ENCODE data around the gene MZF1. TPM values are rescaled to one million over a fixed set of nuclear protein-coding genes. Genes with fewer than 3 reads are reported as not detected.
A peak's percentile ranks its signal among the peaks of the same experiment; 100 is the strongest.

MZF1 gene
- total RNA-seq, 1 donor from 2014 or later, result 50.7 TPM

DNA sequence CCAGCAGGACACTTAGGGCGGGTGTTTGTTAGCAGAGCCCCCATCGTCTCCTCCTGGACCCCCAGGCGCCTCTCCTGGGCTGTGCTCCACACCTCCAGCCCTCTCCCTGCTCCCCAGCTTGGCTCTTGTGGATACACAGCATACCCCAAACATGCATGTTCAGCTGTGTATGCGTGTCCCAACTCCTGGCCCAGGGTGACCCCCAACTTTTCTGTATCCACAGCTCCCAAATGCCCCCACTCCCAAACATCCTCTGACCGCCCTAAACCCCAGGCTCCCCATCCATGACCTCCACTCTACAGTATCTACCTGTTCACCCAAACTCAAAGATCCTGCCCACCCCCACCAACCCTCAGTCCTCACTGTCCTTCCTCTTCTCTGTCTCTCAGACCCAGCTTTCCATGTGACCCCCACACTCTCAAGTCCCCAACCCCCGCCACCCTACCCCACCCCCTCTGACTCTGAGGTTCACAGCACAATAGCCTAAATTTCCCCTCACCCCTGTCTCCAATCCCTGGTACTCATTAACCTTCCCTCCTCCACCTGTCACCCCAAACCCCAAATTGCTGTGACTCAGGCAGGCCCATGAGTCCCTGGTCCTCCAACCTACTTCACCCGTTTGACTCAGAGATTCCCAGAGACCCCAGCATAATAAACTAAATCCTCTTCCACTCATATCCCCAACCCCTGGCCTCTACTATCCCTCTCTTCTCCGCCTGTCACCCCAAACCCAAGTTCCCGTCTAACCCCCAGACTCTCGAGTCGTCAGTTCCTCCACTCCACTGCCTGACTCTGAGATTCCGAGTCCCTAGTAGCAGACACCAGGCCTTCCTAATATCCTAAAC lies 15.7 kb downstream of the MZF1 start:
- DNase-seq (no peak), ATAC-seq (no peak)
- Histone ChIP-seq H3K9me3 (no peaks in the 10 kb centered on the region), H3K4me3 (peak overlapping the region; percentile 66), H3K27ac (peak overlapping the region; percentile 99), H3K27me3 (ENCODE audit: low read depth) (peaks cover 3% of the 10 kb centered on the region), H3K4me1 (peaks cover 50% of the 10 kb centered on the region), H3K36me3 (peaks cover 34% of the 10 kb centered on the region)
- intact Hi-C loops (cut with DNase I), result no loop called here
- TF ChIP-seq, protein P1, sequence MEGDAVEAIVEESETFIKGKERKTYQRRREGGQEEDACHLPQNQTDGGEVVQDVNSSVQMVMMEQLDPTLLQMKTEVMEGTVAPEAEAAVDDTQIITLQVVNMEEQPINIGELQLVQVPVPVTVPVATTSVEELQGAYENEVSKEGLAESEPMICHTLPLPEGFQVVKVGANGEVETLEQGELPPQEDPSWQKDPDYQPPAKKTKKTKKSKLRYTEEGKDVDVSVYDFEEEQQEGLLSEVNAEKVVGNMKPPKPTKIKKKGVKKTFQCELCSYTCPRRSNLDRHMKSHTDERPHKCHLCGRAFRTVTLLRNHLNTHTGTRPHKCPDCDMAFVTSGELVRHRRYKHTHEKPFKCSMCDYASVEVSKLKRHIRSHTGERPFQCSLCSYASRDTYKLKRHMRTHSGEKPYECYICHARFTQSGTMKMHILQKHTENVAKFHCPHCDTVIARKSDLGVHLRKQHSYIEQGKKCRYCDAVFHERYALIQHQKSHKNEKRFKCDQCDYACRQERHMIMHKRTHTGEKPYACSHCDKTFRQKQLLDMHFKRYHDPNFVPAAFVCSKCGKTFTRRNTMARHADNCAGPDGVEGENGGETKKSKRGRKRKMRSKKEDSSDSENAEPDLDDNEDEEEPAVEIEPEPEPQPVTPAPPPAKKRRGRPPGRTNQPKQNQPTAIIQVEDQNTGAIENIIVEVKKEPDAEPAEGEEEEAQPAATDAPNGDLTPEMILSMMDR (IDR thresholded peaks at IDR 0.05), result no peak

DNA sequence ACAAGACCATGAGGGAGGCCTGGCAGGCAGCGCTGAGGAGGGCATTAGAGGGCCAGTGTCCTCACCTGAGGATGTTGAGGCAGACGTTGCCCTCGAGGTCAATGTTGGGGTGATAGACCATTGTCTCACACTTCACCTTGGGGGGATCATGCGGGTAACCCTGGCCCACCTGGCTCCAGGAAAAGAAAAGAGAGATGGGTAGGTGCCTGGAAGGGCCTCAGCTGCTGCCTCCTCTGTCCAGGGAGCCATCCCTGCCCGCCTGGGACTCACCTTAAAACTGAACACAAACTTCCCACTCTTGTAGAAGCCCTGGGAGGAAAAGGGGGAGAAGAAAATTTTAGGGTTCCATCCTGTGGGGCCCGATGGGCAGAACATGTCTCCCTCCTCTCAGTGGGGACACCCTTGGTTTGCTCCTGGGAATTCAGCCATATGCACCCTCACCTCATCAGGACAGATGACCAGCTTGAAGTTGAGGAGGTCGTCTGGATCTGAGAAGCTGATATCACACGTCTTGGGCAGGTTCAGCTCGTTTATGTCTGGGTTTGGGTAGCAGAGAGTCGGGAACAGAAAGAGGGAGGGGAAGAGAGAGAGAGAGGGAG lies 16.4 kb downstream of the MZF1 start:
- Histone ChIP-seq H3K4me1 (peaks cover 42% of the 10 kb centered on the region), H3K4me3 (peak overlapping the region; percentile 66)

DNA sequence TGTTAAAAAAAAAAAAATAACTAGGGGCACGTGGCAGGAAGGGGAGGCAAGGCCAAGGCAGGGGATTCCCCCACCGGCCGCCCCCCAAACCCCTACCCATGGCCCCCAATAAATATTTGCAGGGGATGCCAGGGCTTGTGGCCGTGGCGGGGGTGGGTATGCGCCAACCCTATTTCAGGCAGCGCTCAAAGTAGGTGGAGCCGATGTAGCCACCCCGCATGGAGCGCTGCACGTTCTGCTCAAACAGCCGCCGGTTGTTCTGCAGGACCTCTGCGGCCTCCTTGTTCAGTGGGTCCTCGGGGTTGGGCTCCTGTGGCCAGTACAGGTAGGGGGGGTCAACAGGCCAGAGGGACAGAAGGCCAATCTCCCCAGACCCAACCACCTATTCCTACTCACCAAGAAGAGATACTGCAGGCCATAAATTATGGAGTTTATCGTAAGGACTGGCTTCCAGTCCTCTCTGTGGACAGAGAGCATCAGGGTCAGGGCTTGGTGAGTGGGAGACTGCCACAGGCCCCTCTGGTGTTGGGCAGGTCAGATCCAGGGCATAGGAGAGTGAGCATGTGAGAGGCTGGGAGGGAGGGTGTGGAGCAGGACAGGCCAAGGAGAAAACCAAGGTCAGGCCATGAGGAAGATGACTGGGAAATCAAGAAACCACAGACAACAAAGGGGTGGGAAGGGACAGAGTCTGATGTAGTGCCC lies 17.1 kb downstream of the MZF1 start:
- ATAC-seq (no peak), DNase-seq (no peak)
- intact Hi-C loops (cut with DNase I), result no loop called here
- H3K27me3 ChIP-seq (ENCODE audit: low read depth), result no peaks in the 10 kb centered on the region
- no peaks in the 10 kb centered on the region for H3K9me3 ChIP-seq
- peaks cover 39% of the 10 kb centered on the region for H3K4me1 ChIP-seq
- H3K36me3 ChIP-seq, result peaks cover 47% of the 10 kb centered on the region
- TF ChIP-seq, protein P1 (IDR thresholded peaks at IDR 0.05), result no peak
- no peak overlapping the region for H3K4me3 ChIP-seq
- peak overlapping the region; percentile 99 for H3K27ac ChIP-seq

More for the DNA sequence above, 16.4 kb downstream of the MZF1 start:
- ATAC-seq, result no peak
- H3K36me3 ChIP-seq, result peaks cover 41% of the 10 kb centered on the region
- no peaks in the 10 kb centered on the region for H3K27me3 ChIP-seq (ENCODE audit: low read depth)
- no peak for DNase-seq
- intact Hi-C loops (cut with DNase I), result no loop called here
- TF ChIP-seq, protein P1 (IDR thresholded peaks at IDR 0.05), result no peak
- peak overlapping the region; percentile 99 for H3K27ac ChIP-seq
- no peaks in the 10 kb centered on the region for H3K9me3 ChIP-seq

DNA sequence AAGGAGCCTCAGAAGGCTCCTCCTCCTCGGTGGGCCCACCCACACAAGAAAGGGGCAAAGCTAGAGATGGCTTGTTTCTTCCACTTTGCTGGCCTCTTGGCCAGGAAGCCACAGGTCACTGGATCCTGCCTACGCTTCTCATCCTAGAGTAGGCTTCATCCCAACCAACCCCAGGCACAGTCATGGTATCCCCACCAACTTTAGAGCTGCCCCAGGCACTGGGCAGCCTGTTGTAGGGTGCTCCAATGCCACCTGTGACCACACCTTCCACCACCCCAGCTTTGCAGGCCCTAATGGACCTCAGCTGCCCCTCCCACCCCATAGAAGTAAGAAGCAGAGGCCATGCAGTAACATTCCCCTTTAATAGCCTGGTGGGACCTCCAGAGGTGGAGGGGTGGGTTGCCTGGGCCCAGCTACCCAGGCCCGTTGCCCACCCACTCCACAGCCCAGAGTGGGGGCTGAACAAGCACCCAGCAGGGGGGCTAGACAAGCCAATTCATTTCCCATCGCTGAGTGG lies 17.7 kb downstream of the MZF1 start:
- Histone ChIP-seq H3K4me1 (peaks cover 39% of the 10 kb centered on the region), H3K27me3 (ENCODE audit: low read depth) (no peaks in the 10 kb centered on the region), H3K4me3 (peak overlapping the region; percentile 91), H3K9me3 (no peaks in the 10 kb centered on the region), H3K36me3 (peaks cover 54% of the 10 kb centered on the region), H3K27ac (peak overlapping the region; percentile 95)
- ATAC-seq (no peak), DNase-seq (no peak)
- intact Hi-C loops (cut with DNase I), result no loop called here
- TF ChIP-seq, protein P1 (IDR thresholded peaks at IDR 0.05), result no peak

Measured in lower lobe of right lung (tissue), 2 donors.